SU-DHL-6 (cell line): ENCODE measurements around the gene TP53TG5.

Experiments used
- EZH2phosphoT487 ChIP-seq: fragments of 200-600 bp; sonication (generic), shearing (Covaris generic); conservative IDR thresholded peaks from 2 replicates; pipeline ENCODE4 v1.6.1; 2018; ENCODE audit warnings: mild to moderate bottlenecking, antibody characterized with exemption, low read length, moderate library complexity, mixed read lengths
- TF ChIP-seq, protein P1 (sequence below): fragments of 200-600 bp; sonication (generic); IDR thresholded peaks from one replicate; pipeline ENCODE4 v1.5.1; 2017; ENCODE audit warnings: antibody characterized with exemption, mild to moderate bottlenecking, low read length, moderate library complexity; ENCODE audit not compliant: insufficient read depth, poor library complexity, severe bottlenecking

DNA sequence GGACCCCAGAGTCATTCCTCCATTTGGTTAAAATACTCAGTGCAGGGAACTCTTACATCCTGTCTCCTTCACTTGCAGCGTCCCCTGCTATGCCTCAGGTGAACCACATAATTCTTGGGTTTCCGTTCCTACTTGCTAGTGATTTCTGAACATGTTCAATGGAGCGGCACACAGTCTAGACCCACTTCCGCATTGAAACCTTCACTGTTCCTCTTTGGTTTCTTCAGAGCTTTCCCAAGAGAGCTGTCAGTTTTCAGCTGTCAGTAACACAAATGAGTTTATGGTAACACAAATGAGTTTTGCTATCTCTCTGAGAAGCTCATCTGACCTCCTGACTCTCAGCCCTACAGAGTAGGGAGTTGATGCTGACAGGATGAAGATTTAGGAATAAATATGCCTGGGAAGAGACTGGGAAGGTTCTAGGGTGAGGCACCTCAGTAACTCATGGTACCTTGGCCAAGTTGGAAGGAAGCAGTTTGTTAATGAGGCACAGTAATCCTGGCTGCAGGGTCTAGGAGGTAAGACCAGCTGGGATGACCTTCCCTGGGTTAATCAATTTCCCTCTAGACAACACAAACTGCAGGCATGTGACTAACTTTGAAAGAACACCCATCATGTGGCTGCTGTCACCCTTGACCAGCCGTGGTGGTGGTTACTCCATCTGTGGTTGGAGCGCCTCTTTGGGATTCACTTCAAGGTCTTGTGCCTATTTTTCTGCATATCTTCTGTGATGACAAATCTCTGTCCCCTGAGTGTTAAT lies 9.7 kb downstream of the TP53TG5 start:
- TF ChIP-seq, protein P1, sequence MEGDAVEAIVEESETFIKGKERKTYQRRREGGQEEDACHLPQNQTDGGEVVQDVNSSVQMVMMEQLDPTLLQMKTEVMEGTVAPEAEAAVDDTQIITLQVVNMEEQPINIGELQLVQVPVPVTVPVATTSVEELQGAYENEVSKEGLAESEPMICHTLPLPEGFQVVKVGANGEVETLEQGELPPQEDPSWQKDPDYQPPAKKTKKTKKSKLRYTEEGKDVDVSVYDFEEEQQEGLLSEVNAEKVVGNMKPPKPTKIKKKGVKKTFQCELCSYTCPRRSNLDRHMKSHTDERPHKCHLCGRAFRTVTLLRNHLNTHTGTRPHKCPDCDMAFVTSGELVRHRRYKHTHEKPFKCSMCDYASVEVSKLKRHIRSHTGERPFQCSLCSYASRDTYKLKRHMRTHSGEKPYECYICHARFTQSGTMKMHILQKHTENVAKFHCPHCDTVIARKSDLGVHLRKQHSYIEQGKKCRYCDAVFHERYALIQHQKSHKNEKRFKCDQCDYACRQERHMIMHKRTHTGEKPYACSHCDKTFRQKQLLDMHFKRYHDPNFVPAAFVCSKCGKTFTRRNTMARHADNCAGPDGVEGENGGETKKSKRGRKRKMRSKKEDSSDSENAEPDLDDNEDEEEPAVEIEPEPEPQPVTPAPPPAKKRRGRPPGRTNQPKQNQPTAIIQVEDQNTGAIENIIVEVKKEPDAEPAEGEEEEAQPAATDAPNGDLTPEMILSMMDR: no peak
- no peak for TF ChIP-seq EZH2phosphoT487
